Tibial nerve (tissue), 4 donors: ENCODE measurements around the gene ZBTB44. TPM values are rescaled to one million over a fixed set of nuclear protein-coding genes. Genes with fewer than 3 reads are reported as not detected.

Experiments used
- DNase-seq, 2 donors: peaks; one replicate each; pipeline ENCODE4 v3.0.0-alpha.2; 2019; ENCODE audit warnings: low spot score in 2 of 2
- H3K27ac ChIP-seq, 4 donors: fragments of 200-600 bp; sonication (generic) in 3 of 4; one replicate each; pipeline ENCODE4 v1.5.1; 2017 to 2019; ENCODE audit warnings: mild to moderate bottlenecking in 1 of 4
- H3K27me3 ChIP-seq, 2 donors: fragments of 200-600 bp; sonication (generic) in 1 of 2; one replicate each; pipeline versions ENCODE4 v1.5.1 to v1.6.0; 2017 to 2019
- H3K36me3 ChIP-seq, 3 donors: fragments of 200-600 bp; sonication (generic); one replicate each; pipeline ENCODE4 v1.5.1; 2018 to 2019
- H3K4me1 ChIP-seq, 4 donors: fragments of 200-600 bp; sonication (generic) in 3 of 4; one replicate each; pipeline ENCODE4 v1.5.1; 2017 to 2019
- H3K4me3 ChIP-seq, 4 donors: fragments of 200-600 bp; sonication (generic) in 3 of 4; one replicate each; pipeline ENCODE4 v1.5.1; 2017 to 2019; ENCODE audit warnings: mild to moderate bottlenecking in 1 of 4, moderate library complexity in 1 of 4
- H3K9me3 ChIP-seq, 4 donors: fragments of 200-600 bp; sonication (generic) in 3 of 4; one replicate each; pipeline ENCODE4 v1.5.1; 2017 to 2019
- EP300 ChIP-seq, 2 donors: sonication (generic); formaldehyde crosslinking; IDR thresholded peaks; one replicate each; pipeline ENCODE4 v1.6.1; 2017; ENCODE audit warnings: antibody characterized with exemption in 2 of 2, mild to moderate bottlenecking in 1 of 2
- POLR2A ChIP-seq, 2 donors: fragments of 450-650 bp; IDR thresholded peaks; one replicate each; pipeline ENCODE4 v1.6.1; 2017; ENCODE audit warnings: antibody characterized with exemption in 2 of 2, mild to moderate bottlenecking in 2 of 2, moderate library complexity in 2 of 2
- WGBS, 2 donors: methylation state at CpG; one replicate each; pipeline ENCODE4 v1.1.5; 2018; 5-methylcytosine and 5-hydroxymethylcytosine counted together
- total RNA-seq, 4 donors: library from RNA; depleted of rRNA; stranded (reverse); fragments of >200 nt; gene quantifications; one replicate each; pipeline ENCODE4 v1.1.0, GENCODE V29; 2016
- TF ChIP-seq, protein P1 (sequence below), 5 experiments: fragments of 200-600 bp in 3 of 5; fragments of 450-650 bp in 2 of 5; sonication (generic) in 3 of 5; IDR thresholded peaks; one replicate each; pipeline ENCODE4 v1.5.1; 2016 to 2019; ENCODE audit warnings: antibody characterized with exemption in 5 of 5, mild to moderate bottlenecking in 3 of 5, moderate library complexity in 2 of 5

The ZBTB44 gene
- total RNA-seq, 4 donors from 2014 or later: 45.3 to 62.1 (median 55.8) TPM

DNA sequence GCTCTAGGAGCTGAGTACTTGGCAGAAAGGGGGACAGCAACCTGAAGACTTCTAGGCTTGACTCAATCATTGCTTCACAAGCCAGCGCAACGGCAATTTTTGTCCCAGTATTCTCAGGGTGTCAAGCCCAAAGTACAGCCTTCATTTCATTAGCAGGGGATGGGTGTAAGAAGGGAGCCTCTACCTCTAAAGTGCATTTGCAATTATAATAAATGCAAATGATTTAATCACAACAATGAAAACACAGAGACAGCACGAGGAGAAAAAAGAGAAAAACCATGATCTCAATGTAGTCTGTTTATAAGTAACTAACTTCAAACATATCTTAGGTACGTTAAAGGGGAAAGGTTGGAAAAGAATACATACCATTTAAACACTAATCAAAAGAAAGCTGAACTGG lies 34.7 kb downstream of the ZBTB44 start:
- no peak overlapping the region for H3K27ac ChIP-seq
- H3K4me1 ChIP-seq: no peaks in the 10 kb centered on the region
- DNase-seq: no peak
- H3K27me3 ChIP-seq: no peaks in the 10 kb centered on the region
- H3K4me3 ChIP-seq: no peak overlapping the region
- H3K9me3 ChIP-seq: peaks cover 0 to 24% (median 0%) of the 10 kb centered on the region in 4 donors
- no peaks in the 10 kb centered on the region for H3K36me3 ChIP-seq
- TF ChIP-seq EP300 (IDR thresholded peaks at IDR 0.05) (no peak), POLR2A (IDR thresholded peaks at IDR 0.05) (no peak)
- TF ChIP-seq, protein P1, sequence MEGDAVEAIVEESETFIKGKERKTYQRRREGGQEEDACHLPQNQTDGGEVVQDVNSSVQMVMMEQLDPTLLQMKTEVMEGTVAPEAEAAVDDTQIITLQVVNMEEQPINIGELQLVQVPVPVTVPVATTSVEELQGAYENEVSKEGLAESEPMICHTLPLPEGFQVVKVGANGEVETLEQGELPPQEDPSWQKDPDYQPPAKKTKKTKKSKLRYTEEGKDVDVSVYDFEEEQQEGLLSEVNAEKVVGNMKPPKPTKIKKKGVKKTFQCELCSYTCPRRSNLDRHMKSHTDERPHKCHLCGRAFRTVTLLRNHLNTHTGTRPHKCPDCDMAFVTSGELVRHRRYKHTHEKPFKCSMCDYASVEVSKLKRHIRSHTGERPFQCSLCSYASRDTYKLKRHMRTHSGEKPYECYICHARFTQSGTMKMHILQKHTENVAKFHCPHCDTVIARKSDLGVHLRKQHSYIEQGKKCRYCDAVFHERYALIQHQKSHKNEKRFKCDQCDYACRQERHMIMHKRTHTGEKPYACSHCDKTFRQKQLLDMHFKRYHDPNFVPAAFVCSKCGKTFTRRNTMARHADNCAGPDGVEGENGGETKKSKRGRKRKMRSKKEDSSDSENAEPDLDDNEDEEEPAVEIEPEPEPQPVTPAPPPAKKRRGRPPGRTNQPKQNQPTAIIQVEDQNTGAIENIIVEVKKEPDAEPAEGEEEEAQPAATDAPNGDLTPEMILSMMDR (IDR thresholded peaks at IDR 0.05): no peak
- WGBS, 2 donors: 91 to 93% methylated on average over 4 of the region's 4 CpGs

DNA sequence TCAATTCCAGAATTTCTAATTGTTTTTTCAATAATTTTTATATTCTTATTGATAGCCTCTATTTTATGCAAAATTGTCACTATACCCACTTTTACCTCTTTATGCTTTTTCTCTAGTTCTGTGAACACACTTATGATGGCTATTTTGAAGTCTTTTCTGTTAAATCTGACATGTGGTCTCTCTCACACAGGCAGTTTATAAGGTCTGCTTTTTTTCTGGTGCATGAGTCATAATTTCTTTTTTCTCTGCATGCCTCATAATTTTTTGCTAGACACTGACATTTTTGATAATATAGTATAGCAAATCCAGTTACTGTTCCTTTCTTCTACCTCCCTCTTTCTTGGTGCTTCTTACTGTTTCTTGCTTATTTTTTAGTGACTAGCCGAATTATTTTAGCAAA lies 36.0 kb downstream of the ZBTB44 start:
- no peak for TF ChIP-seq EP300 (IDR thresholded peaks at IDR 0.05)
- TF ChIP-seq, protein P1 (IDR thresholded peaks at IDR 0.05): no peak
- Histone ChIP-seq H3K27ac (no peak overlapping the region), H3K27me3 (no peaks in the 10 kb centered on the region), H3K4me1 (no peaks in the 10 kb centered on the region), H3K36me3 (no peaks in the 10 kb centered on the region), H3K4me3 (no peak overlapping the region), H3K9me3 (peaks cover 0 to 24% (median 0%) of the 10 kb centered on the region in 4 donors)
- WGBS, 2 donors: 94 to 96% methylated on average over 1 of the region's 1 CpG
- DNase-seq: no peak

DNA sequence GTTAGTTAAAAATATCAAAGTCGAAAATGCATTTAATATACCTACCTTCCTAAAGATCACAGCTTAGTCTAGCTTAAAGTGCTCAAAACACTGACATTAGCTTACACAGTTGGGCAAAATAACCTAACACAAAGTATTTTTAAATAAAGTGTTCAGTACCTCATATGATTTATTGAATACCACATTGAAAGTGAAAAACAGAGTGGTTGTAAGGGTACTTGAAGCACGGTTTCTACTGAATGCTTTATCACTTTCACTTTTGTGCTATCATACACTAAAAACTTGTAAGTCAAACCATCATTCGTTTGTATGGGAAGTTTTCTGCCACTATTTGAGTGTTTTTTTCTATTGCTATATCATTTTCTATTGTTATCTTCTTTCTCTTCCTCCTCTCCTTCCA lies 36.6 kb downstream of the ZBTB44 start:
- Histone ChIP-seq H3K27ac (no peak overlapping the region), H3K36me3 (no peaks in the 10 kb centered on the region), H3K27me3 (no peaks in the 10 kb centered on the region), H3K9me3 (peaks cover 0 to 24% (median 0%) of the 10 kb centered on the region in 4 donors), H3K4me3 (no peak overlapping the region), H3K4me1 (no peaks in the 10 kb centered on the region)
- no peak for DNase-seq
- WGBS, 2 donors: 92 to 96% methylated on average over 3 of the region's 3 CpGs
- TF ChIP-seq EP300 (IDR thresholded peaks at IDR 0.05): no peak
- no peak for TF ChIP-seq POLR2A (IDR thresholded peaks at IDR 0.05)
- TF ChIP-seq, protein P1 (IDR thresholded peaks at IDR 0.05): no peak

DNA sequence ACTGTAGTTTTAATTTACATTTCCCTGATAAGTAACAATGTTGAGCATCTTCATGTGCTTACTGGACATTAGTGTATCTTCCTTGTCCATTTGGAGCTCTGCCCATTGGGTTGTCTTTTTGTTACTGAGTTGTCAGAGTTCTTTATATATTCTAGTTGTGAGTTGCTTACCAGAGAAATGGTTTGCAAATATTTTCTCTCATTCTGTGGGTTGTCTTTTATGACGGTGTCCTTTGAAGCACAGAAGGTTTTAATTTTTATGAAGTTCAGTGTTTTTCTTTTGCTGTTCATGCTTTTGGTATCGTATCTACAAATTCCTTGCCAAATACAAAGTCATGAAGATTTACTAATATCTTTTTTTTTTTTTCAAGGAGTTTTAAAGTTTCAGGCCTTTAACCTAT lies 42.4 kb downstream of the ZBTB44 start:
- 68 to 76% methylated on average over 2 of the region's 2 CpGs for WGBS, 2 donors
- Histone ChIP-seq H3K9me3 (peaks cover 0 to 3% (median 0%) of the 10 kb centered on the region in 4 donors), H3K27ac (no peak overlapping the region), H3K27me3 (no peaks in the 10 kb centered on the region), H3K4me1 (peaks cover 0 to 17% (median 0%) of the 10 kb centered on the region in 4 donors), H3K4me3 (no peak overlapping the region), H3K36me3 (peaks cover 0 to 14% (median 0%) of the 10 kb centered on the region in 3 donors)
- DNase-seq: no peak
- TF ChIP-seq POLR2A (IDR thresholded peaks at IDR 0.05): no peak
- TF ChIP-seq, protein P1 (IDR thresholded peaks at IDR 0.05): no peak
- no peak for TF ChIP-seq EP300 (IDR thresholded peaks at IDR 0.05)

DNA sequence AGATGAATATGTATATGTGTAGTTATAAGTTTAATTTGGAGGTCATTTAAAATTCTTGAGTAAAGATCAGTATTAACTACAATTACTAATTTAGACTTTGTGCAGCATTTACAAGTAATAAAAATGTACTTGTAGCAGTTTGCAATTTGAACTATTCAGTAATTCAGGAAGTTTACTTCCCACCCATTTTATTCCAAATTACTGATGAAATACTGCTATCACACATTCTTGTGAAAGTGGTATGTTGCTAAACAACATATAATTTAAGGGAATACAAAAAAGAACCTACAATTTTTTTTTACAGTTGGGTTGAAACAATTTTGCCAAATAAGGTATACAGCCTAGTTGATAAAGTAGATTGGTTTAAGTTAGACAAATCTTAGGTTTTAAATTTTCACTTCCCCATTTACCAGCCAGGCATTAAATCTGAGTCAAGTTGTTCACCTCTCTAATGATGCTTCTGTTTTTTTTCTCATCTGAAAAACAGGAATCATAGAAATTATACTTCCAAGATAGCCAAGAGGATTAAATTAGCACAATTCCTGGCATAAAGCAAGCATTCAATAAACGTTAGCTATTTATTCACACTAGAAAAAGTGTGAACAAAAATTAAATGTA lies 45.3 kb downstream of the ZBTB44 start:
- WGBS, 2 donors: 28 to 30% methylated on average over 1 of the region's 1 CpG
- H3K27ac ChIP-seq: no peak overlapping the region
- no peaks in the 10 kb centered on the region for H3K27me3 ChIP-seq
- TF ChIP-seq POLR2A (IDR thresholded peaks at IDR 0.05) (no peak), EP300 (IDR thresholded peaks at IDR 0.05) (no peak)
- TF ChIP-seq, protein P1 (IDR thresholded peaks at IDR 0.05): no peak
- H3K36me3 ChIP-seq: peaks cover 0 to 34% (median 0%) of the 10 kb centered on the region in 3 donors
- no peak for DNase-seq
- H3K4me3 ChIP-seq: no peak overlapping the region
- no peaks in the 10 kb centered on the region for H3K9me3 ChIP-seq
- H3K4me1 ChIP-seq: peaks cover 0 to 17% (median 0%) of the 10 kb centered on the region in 4 donors
